ENCODE results near the gene SPN. TPM values are rescaled to one million over a fixed set of nuclear protein-coding genes. Genes with fewer than 3 reads are reported as not detected.
"Not testable (repeated sequence)": the region's sequence is repeated elsewhere in the genome, so short reads cannot be mapped to it uniquely, and the experiment has no call there.

Gene SPN
- total RNA-seq, 1 experiment from 2014 or later: 1.8 TPM

DNA sequence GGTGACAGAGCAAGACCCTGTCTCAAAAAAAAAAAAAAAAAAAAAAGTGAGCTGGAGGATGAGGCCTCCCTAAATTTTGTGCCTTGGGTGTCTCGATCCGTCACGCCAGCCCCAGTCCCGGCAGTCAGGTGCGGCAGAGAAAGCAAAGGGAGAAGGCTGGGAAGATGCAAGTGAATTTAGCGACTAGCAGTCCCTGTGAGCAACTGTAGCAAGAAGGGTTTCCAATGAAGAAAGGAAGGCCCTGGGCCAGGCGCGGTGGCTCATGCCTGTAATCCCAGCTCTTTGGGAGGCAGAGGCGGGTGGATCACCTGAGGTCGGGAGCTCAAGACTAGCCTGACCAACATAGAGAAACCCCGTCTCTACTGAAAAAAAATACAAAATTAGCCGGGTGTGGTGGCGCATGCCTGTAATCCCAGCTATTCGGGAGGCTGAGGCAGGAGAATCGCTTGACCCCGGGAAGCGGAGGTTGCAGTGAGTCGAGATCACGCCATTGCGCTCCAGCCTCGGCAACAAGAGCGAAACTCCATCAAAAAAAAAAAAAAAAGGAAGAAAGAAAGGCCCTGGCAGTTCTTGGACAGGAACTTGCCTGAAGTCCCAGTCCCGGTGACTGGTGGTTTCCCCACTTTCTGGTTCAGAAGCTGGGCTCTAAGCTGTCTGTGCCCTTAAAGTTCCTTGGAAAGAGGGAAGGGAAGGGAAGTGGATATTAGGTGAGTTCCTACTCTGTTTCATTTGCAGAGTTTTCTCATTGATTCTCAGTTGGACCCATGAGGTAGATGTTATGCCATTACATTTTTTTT lies 14.1 kb downstream of the SPN start:
- no peak for DNase-seq (ENCODE audit: low read depth)

DNA sequence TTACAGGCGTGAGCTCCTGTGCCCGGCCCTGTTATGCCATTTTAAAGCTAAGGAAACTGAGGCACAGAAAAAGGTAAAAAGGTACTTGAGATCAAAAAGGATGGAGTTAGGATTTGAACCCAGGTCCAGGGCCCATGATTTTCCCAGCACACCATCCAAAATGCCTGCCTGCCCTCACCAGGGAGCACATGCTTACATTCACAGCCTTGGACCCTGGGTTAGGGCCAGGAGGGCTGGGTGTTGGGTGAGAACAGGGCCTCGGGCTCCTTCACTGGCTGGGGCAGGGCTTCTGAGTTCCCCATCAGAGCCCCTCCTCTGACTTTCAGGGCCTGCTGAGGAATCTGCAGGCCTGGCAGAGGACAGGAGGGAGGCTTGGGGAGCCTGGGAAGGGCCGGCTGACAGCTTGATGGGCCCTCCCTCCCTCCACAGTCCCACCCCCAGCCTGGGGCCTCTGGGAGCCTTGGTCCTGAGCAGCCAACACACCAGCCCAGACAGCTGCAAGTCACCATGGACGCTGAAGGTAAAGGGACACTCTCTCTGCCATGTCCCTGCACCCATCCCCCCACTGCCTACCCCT lies 15.7 kb downstream of the SPN start, which contains the start of gene QPRT:
QPRT (plus strand) TSS at position 490 of the 577 bp plus-strand sequence; CDS start at position 508, 18 bp downstream.
- peak; percentile 40 for DNase-seq (ENCODE audit: low read depth)

DNA sequence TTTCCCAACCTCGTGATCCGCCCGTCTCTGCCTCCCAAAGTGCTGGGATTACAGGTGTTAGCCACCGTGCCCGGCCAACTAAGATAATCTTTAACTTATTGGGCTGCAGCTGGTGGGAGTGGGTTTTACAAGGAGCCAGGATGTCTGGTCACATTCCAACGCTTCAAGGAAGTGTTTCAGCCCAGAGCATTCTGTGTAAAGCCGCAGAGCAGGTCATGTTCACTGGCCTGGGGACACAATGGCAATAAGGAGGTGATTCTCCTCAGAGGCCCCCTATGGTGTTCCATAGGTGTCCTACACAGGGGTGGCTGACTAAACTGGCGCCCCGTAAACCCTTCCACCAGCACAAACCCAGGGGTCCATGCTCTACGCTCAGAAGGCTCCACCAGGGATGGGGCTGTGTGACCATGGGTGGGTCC lies 17.1 kb downstream of the SPN start:
- no peak for DNase-seq (ENCODE audit: low read depth)

DNA sequence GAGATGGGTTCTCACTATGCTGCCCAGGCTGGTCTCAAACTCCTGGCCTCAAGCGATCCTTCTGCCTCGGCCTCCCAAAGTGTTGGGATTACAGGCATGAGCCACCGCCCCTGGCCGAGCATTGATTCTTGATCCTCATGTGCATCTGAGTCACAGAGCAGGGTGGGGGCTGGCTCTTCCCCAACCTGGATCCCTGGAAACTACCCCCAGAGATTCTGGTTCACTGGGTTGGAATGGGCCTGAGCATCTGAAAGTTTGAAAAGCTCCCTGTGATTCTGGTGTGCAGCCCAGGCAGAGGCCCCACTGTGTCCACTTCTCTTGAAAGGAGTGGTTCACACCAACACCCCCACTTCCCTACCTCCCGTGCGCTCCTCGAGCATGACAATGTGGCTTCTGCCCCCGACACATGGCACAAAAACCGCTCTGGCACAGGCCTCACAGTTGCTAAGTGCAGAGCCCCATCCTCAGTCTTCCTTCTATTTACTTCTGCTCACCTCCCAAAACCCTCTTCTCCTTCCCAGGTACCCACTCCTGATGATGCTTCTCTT lies 20.6 kb downstream of the SPN start:
- no peak for DNase-seq (ENCODE audit: low read depth)

DNA sequence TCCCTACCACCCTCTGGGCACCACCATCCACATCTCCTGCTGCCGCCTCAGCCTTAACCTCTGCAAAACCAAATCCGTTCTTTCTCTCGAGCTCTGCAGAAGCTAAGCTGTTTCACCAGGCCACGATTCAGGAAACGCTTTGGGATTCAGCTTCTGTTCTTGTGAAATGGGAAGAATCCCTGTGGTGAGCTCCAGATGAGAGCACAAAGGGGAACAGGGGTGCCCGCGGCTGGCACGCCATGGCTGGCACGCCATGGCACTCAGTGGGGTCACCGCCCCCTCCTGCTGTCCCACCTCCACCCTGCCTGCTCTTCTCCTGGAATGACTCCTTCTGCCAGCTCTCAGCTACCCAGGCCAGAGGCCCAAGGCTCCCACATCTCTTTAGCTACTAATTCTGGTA lies 21.6 kb downstream of the SPN start:
- no peak for DNase-seq (ENCODE audit: low read depth)

DNA sequence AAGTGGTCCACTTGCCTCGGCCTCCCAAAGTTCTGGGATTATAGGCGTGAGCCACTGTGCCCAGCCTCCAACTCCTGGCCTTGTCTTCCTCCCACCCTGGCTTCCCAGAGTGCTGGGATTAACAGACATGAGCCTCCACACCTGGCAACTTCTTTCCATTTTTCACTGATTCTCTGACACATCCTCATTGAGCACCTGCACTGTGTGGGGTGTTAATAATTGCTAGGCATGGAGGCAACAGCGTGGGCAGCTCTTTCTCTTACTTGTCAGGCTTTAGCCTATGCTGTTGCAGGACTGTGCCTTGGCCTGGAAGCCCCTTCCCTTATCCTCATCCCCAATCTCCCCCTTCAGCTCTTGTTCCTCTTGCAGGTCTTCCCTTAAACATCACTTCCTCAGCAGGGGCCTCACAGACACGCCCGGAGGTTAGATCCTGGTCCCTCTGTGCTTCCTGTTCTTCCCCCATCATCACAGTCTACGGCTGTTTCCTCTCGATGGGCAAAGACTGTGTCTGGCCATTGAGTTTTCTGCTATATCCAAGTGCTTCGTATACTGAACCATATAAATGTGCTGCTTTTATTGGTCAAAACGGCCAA lies 23.8 kb downstream of the SPN start:
- no peak for DNase-seq (ENCODE audit: low read depth)

DNA sequence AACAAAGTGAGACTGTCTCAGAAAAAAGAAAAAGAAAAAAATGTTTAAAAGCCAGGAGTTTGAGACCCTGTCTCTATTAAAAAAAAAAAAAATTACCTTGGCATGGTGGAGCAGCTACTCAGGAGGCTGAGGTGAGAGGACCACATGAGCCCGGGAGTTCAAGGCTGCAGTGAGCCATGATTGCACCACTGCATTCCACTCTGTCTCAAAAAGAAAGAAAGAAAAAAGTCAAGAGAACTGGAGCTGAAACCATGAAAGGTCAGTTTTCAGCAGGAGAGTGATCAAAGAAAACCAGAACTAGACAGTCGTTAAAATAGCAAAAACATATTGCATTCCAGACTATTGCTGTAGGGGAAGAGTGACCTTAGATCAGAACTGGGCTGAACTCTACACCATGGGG lies 24.7 kb downstream of the SPN start:
- DNase-seq (ENCODE audit: low read depth): no peak

DNA sequence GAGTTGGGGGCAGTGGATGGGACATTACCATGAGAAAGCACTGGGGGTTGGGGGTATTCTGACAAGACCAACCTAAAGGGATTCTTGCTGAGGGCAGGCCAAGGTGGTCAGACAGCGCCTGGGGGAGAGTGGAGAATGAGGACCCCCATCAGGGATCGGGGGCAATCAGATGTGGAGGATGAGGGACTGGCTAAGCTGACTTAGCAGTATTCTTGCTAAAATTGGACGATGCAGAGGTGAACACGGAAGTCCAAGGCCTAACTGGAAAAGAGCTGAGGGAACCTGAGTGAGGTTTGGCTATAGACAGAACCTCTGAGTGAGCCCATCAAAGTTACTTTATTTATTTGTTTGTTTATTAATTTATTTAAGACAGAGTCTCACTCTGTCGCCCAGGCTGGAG lies 25.1 kb downstream of the SPN start:
- DNase-seq (ENCODE audit: low read depth): no peak

DNA sequence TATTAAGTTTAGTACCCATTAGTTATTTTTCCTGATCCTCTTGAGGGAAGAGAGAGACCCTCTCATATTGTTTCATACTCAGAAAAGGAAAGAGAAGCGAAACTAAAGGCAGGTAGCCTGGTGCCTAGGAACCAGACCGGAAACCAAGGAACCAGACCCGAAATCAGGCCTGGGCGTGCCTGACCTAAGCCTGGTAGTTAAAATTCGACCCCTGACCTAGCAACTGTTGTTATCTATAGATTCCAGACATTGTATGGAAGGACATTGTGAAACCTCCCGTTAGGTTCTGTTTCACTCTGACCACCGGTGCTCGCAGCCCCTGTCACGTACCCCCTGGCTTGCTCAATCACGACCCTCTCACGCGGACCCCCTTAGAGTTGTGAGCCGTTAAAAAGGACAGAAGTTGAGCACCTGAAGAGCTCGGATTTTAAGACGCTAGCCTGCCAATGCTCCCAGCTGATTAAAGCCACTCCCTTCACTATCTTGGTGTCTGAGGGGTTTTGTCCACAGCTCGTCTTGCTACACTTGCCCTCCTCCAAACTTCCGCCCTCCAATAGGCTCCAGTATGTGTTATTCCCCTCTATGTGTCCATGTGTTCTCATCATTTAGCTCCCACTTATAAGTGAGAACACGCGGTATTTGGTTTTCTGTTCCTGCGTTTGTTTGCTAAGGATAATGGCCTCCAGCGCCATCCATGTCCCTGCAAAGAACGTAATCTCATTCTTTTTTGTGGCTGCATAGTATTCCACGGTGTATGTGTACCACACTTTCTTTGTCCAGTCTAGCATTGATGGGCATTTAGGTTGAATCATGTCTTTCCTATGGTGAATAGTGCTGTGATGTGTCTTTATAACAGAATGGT lies 26.7 kb downstream of the SPN start:
- DNase-seq (ENCODE audit: low read depth): not testable (repeated sequence)

DNA sequence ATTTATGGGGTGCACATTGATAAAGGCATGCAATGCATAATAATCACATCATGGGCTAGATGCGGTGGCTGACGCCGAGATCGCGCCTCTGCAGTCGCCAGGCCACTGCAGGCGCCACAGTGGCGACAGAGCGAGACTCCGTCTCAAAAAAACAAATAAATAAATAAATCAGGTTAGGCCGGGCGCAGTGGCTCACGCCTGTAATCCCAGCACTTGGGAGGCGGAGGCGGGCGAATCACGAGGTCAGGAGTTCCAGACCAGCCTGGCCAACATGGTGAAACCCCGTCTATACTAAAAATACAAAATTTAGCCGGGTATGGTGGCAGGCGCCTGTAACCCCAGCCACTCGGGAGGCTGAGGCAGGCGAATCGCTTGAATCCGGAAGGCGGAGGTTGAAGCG lies 29.6 kb downstream of the SPN start:
- DNase-seq (ENCODE audit: low read depth): not testable (repeated sequence)

DNA sequence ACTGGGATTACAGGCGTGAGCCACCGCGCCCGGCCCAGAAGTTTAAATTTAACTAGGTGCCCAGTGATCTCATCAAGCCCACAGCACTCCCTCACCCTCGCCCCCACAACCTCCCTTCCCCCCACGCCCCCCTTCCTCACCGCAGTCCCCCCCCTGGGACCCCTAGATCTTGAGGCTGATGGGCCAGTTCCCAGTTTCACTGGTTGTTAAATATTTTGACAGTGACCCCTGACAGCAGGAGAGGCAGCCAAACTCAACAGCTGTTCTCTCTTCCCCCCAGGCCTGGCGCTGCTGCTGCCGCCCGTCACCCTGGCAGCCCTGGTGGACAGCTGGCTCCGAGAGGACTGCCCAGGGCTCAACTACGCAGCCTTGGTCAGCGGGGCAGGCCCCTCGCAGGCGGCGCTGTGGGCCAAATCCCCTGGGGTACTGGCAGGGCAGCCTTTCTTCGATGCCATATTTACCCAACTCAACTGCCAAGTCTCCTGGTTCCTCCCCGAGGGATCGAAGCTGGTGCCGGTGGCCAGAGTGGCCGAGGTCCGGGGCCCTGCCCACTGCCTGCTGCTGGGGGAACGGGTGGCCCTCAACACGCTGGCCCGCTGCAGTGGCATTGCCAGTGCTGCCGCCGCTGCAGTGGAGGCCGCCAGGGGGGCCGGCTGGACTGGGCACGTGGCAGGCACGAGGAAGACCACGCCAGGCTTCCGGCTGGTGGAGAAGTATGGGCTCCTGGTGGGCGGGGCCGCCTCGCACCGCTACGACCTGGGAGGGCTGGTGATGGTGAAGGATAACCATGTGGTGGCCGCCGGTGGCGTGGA lies 31.5 kb downstream of the SPN start:
- no peak for DNase-seq (ENCODE audit: low read depth)

DNA sequence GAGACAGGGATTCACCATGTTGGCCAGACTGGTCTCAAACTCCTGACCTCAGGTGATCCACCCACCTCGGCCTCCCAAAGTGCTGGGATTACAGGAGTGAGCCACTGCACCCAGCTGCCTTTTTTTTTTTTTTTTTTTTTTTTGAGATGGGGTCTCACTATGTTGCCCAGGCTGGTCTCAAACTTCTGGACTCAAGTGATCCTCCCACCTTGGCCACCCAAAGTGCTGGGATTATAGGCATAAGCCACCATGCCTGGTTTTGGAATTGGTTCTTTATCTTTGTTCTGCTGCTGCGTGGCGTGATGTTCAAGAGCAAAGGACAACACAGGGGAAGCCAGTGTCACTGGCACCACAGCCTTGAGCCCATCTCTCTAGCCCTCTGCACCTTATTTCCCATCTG lies 32.6 kb downstream of the SPN start:
- not testable (repeated sequence) for DNase-seq (ENCODE audit: low read depth)

DNA sequence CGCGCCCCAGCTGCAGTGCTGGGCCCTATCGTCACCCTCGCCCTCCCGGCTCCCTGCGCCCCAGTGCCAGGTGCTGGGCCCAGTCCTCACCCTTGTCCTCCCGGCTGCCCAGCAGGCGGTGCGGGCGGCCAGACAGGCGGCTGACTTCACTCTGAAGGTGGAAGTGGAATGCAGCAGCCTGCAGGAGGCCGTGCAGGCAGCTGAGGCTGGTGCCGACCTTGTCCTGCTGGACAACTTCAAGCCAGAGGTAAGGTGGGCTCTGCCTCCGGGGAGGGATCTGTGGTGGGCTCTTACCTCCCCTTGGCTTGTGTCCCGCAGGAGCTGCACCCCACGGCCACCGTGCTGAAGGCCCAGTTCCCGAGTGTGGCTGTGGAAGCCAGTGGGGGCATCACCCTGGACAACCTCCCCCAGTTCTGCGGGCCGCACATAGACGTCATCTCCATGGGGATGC lies 33.9 kb downstream of the SPN start:
- no peak for DNase-seq (ENCODE audit: low read depth)

DNA sequence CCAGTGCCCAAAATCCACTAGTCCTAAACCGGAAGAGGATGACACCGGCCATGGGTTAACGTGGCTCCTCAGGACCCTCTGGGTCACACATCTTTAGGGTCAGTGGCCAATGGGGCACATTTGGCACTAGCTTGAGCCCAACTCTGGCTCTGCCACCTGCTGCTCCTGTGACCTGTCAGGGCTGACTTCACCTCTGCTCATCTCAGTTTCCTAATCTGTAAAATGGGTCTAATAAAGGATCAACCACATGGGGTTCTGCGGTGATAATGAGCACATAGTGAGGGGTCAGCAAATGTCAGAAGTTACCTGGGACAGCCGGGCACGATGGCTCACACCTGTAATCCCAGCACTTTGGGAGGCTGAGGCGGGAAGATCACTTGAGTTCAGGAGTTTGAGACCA lies 34.3 kb downstream of the SPN start:
- DNase-seq (ENCODE audit: low read depth): no peak

DNA sequence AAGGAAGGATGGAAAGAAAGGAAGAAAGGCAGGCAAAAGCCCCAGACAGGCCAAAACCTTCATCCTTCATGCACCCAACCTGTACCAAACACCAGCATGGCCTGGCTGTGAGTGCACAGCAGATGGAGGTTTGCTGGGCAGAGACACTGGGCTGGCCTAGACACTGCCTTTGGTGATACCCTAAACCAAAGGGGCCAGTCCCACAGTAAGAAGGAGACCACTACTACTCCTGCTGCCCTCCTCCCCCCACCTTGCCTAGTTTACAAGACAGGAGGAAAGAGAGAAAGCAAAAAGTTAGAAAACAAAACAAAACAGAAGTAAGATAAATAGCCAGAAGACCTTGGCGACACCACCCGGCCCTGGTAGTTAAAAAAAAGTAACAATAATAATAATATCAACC lies 35.0 kb downstream of the SPN start:
- no peak for DNase-seq (ENCODE audit: low read depth)

DNA sequence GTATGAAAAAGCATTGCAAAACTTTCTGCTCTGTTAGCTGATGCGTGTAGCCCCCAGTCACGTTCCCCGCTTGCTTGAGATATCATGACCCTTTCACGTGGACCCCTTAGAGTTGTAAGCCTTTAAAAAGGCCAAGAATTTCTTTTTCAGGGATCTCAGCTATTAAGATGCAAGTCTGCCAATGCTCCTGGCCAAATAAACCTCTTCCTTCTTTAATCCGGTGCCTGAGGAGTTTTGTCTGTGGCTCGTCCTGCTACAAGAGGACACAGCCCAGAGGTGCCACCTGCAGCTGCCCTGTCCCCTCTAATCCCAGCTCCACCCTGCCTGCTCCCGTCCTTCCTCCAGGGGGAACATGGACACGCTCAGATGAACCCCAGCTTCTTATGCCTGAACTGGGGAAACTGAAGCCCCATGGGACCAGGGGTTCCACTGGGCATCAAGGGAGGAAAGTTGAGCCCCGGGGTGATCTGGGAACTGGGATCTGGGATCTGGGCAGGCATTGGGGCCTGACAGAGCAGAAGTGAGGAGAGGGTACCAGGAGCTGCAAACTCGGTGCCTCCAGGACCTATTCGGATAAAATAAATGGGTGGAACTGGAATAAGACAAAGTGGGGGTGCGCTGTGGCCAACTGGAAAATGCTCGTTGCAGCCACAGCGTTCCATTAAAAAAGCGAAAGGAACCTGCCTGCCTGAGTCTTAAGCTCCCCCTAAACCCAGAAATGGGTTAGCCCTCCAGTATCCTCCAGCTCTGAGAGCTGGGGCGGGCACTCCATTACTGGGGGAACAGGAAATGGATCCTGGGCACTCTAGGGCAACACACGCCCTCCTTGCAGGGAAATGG lies 35.7 kb downstream of the SPN start:
- DNase-seq (ENCODE audit: low read depth): no peak

DNA sequence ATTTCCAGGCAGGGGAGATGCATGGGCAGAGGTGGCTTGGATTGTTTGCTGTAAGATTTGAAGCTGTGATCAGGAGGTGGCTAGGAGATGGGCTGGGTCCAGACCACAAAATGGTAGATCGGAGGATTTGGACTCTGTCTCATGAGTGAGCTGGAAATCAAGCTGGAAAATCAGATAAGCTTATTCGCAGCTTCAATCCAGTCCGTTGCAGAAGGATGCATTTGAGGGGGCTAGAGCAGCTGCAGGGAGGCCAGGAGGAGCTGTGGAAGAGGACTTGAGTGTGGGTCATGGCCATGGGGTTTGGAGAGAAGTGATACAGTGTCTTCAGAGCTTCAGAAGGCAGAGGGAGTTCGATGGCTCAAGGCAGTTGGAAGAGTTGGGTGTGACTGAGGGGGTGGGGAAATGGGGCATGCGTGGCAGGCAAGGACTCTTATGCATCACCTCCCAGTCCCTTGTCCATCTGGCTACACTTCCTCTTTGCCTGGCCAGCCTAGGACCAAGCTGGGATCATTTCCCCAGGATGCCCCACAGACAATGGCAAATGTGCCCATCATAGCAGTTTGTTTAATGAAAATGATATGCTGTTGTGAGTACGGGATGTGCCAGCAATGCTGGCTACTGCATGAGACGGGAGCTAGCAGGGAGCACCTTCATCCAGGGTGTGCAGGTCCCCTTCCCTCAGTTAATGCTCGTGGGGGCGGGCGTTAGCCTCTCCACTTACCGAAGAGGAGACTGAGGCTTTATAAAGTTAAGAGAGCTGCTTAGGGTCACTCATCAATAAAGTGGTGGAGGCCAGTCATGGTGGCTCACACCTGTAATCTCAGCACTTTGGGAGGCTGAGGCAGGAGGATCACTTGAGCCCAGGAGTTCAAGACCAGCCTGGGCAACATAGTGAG lies 36.5 kb downstream of the SPN start:
- no peak for DNase-seq (ENCODE audit: low read depth)

DNA sequence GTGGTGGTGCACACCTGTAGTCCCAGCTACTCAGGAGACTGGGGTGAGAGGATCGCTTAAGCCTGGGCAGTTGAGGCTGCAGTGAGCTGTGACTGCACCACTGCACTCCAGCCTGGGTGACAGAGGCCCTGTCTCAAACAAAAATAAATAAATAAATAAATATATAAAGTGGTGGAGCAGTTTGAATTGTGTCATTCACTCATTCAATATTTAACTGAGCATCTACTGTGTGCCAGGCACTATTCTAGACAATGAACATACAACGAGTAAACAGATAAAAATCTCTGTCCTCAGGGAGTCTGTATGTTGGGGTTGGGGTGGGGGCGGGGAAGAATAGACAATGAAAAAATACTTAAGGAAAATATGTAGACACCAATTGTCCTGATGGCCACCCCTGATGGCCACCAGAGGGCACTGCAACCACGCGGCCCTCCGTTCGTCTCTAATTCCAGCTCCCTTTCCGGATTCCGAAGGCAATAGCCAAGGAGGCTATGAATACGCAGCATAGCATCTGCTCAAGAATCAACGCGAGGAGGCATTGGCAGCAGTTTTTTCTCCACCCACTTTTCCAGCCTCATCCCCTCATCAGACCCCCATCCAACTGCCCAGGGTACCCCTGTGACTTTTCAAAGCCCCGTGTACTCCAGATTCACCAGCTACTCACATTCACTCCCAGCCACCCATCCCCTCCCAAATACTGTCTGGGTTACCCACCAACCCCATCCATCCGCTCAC lies 37.4 kb downstream of the SPN start:
- DNase-seq (ENCODE audit: low read depth): peak; percentile 77
